HepG2 (cell line): ENCODE results near the gene INF2. TPM values are rescaled to one million over a fixed set of nuclear protein-coding genes. Genes with fewer than 3 reads are reported as not detected.

Experiments used
- ARNT ChIP-seq: fragments of 450-650 bp; IDR thresholded peaks from 2 replicates; pipeline ENCODE4 v1.6.1; 2017
- ATF7 ChIP-seq, 2 experiments: fragments of 450-650 bp in 1 of 2; sonication (generic) in 1 of 2; formaldehyde crosslinking in 1 of 2; IDR thresholded peaks; 2 replicates each; pipeline versions ENCODE4 v1.4.0 to v1.6.1; 2016 to 2020; ENCODE audit warnings: antibody characterized with exemption in 1 of 2, mild to moderate bottlenecking in 1 of 2, missing genetic modification reagents in 1 of 2
- HNRNPLL ChIP-seq: fragments of 200-400 bp; formaldehyde crosslinking; IDR thresholded peaks from 2 replicates; pipeline ENCODE4 v1.6.1; 2017; ENCODE audit warnings: mild to moderate bottlenecking, low read depth, low read length; ENCODE audit not compliant: poor library complexity, severe bottlenecking
- IKZF1 ChIP-seq: fragments of 450-650 bp; IDR thresholded peaks from 2 replicates; pipeline ENCODE4 v1.7.1; 2016
- KLF11 ChIP-seq: IDR thresholded peaks from 2 replicates; pipeline ENCODE4 v1.6.1; 2016; ENCODE audit warnings: missing compliant biosample characterization
- MATR3 ChIP-seq: sonication (generic); formaldehyde crosslinking; IDR thresholded peaks from 2 replicates; pipeline ENCODE4 v1.4.0; 2020; ENCODE audit warnings: missing genetic modification reagents
- MED13 ChIP-seq: sonication (generic); formaldehyde crosslinking; IDR thresholded peaks from 2 replicates; pipeline ENCODE4 v1.5.0; 2020; ENCODE audit warnings: missing genetic modification reagents
- RBM39 ChIP-seq: fragments of 200-400 bp; formaldehyde crosslinking; IDR thresholded peaks from one replicate; pipeline ENCODE4 v1.6.1; 2018; ENCODE audit warnings: antibody characterized with exemption, mild to moderate bottlenecking, low read depth, low read length; ENCODE audit not compliant: poor library complexity, severe bottlenecking
- RFXAP ChIP-seq: sonication (generic); formaldehyde crosslinking; IDR thresholded peaks from 2 replicates; pipeline ENCODE4 v1.4.0; 2020; ENCODE audit warnings: missing genetic modification reagents, borderline replicate concordance
- SALL1 ChIP-seq: sonication (generic); formaldehyde crosslinking; IDR thresholded peaks from 2 replicates; pipeline ENCODE4 v1.8.0; 2022; ENCODE audit warnings: mild to moderate bottlenecking, missing genetic modification reagents
- ZMYM4 ChIP-seq: sonication (generic); formaldehyde crosslinking; IDR thresholded peaks from 2 replicates; pipeline ENCODE4 v1.8.1; 2023; ENCODE audit warnings: mild to moderate bottlenecking, missing genetic modification reagents
- ZNF30 ChIP-seq: sonication (generic); formaldehyde crosslinking; IDR thresholded peaks from 2 replicates; pipeline ENCODE4 v1.5.0; 2020; ENCODE audit warnings: mild to moderate bottlenecking, missing genetic modification reagents
- ZNF33B ChIP-seq: sonication (generic); formaldehyde crosslinking; IDR thresholded peaks from 2 replicates; pipeline ENCODE4 v1.5.1; 2020; ENCODE audit warnings: mild to moderate bottlenecking, missing genetic modification reagents
- ZNF569 ChIP-seq: sonication (generic); formaldehyde crosslinking; IDR thresholded peaks from 2 replicates; pipeline ENCODE4 v1.5.0; 2020; ENCODE audit warnings: mild to moderate bottlenecking, missing genetic modification reagents, moderate library complexity, borderline replicate concordance
- ZNF674 ChIP-seq: sonication (generic); formaldehyde crosslinking; IDR thresholded peaks from 2 replicates; pipeline ENCODE4 v1.5.0; 2020; ENCODE audit warnings: low read depth, mild to moderate bottlenecking, missing genetic modification reagents
- polyA plus RNA-seq, 8 experiments: library from polyadenylated mRNA; depleted of rRNA in 3 of 8; stranded (reverse) in 7 of 8; unstranded in 1 of 8; fragments of >200 nt; fragmentation: Illumina TruSeq in 4 of 8; extraction: Trizol in 4 of 8; gene quantifications; 2 replicates each; pipeline versions ENCODE4 v1.2.1 to v1.2.3, GENCODE V29; 2011 to 2016; ENCODE audit warnings: low read depth in 4 of 8, missing spikeins in 1 of 8, mixed read lengths in 1 of 8; ENCODE audit not compliant: insufficient read depth in 1 of 8
- total RNA-seq, 5 experiments: library from RNA; depleted of rRNA; stranded (reverse); fragments of >200 nt; fragmentation: Illumina TruSeq; extraction: Trizol; gene quantifications; 2 replicates each; pipeline ENCODE4 v1.2.3, GENCODE V29; 2016; ENCODE audit warnings: low read depth in 1 of 5
- TF ChIP-seq, protein P1 (sequence below): sonication (generic); formaldehyde crosslinking; IDR thresholded peaks from 2 replicates; pipeline ENCODE4 v1.5.1; 2020; ENCODE audit warnings: missing genetic modification reagents, mild to moderate bottlenecking, borderline replicate concordance
- TF ChIP-seq, protein P2 (sequence below): IDR thresholded peaks from 2 replicates; pipeline ENCODE4 v1.6.1; 2016; ENCODE audit warnings: missing compliant biosample characterization, missing genetic modification reagents, borderline replicate concordance
- TF ChIP-seq, protein P3 (sequence below): sonication (generic); formaldehyde crosslinking; IDR thresholded peaks from 2 replicates; pipeline ENCODE4 v1.5.1; 2020; ENCODE audit warnings: mild to moderate bottlenecking, missing genetic modification reagents

INF2 gene
- total and polyA plus RNA-seq, 2 of the 13 experiments (the other 11 are each of a cell fraction or from before 2014, with no cell fraction given): 16.4 to 26.4 TPM

DNA sequence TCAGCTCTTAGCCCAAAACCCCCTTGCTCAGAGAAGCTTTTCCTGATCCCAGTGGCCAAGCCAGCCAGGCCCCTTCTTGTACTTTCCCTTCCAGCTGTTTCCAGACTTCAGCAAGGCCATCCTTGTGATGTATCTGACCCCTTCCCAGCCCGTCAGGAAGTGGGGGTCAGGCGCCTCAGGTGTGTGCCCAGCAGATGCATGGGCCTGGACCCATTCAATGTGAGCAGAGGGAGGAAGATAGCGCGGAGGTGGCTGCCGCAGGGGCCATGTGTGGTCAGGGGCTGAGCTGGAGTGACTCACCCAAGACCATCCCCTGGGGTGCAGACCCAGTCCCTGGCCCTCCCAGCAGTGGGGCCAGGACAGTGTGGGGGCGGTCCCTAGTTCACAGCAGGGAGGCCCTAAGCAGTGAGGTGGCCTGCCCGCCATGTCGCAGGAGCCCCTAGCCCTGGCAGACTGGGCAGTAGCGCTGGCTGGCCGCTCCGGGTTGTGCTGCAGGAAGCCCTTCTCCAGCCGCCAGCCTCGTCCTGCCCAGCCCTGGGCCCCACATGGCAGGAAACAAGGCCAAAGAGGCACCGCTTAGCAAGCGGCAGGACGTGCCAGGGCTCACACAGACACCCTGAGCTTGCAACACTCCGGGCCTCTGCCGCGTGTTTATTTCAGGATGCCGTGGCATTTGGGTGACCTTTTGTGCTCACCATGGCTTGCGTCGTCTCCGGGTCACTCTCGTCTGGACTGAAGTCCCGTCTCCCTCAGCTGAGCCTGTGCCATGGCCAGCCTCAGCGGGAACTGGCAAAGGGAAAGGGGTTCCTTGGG is 46.6 kb downstream of the INF2 start (continued):
- no peak for TF ChIP-seq MED13 (CRISPR knock-in tag)
- TF ChIP-seq ZNF569 (CRISPR knock-in tag): peak; percentile 50; the same call in 1 of the 2 replicates
- TF ChIP-seq ATF7 (IDR thresholded peaks at IDR 0.05): no peak
- no peak for TF ChIP-seq ATF7 (CRISPR knock-in tag; IDR thresholded peaks at IDR 0.05)
- no peak for TF ChIP-seq ZNF33B (CRISPR knock-in tag)
- TF ChIP-seq ZMYM4: peak; percentile 52; the same call in 1 of the 2 replicates
- TF ChIP-seq, protein P1, sequence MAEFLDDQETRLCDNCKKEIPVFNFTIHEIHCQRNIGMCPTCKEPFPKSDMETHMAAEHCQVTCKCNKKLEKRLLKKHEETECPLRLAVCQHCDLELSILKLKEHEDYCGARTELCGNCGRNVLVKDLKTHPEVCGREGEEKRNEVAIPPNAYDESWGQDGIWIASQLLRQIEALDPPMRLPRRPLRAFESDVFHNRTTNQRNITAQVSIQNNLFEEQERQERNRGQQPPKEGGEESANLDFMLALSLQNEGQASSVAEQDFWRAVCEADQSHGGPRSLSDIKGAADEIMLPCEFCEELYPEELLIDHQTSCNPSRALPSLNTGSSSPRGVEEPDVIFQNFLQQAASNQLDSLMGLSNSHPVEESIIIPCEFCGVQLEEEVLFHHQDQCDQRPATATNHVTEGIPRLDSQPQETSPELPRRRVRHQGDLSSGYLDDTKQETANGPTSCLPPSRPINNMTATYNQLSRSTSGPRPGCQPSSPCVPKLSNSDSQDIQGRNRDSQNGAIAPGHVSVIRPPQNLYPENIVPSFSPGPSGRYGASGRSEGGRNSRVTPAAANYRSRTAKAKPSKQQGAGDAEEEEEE (CRISPR knock-in tag): no peak
- no peak for TF ChIP-seq IKZF1
- TF ChIP-seq ZNF674 (CRISPR knock-in tag): 0 out of 2 replicates have a peak, but pooled peaks have one; percentile 21
- TF ChIP-seq, protein P2, sequence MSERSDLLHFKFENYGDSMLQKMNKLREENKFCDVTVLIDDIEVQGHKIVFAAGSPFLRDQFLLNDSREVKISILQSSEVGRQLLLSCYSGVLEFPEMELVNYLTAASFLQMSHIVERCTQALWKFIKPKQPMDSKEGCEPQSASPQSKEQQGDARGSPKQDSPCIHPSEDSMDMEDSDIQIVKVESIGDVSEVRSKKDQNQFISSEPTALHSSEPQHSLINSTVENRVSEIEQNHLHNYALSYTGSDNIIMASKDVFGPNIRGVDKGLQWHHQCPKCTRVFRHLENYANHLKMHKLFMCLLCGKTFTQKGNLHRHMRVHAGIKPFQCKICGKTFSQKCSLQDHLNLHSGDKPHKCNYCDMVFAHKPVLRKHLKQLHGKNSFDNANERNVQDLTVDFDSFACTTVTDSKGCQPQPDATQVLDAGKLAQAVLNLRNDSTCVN (CRISPR knock-in tag): peak; percentile 84; the same call in 1 of the 2 replicates
- peak; percentile 25 for TF ChIP-seq HNRNPLL
- peak; percentile 76; the same call in 1 of the 2 replicates for TF ChIP-seq KLF11 (CRISPR knock-in tag)
- TF ChIP-seq, protein P3, sequence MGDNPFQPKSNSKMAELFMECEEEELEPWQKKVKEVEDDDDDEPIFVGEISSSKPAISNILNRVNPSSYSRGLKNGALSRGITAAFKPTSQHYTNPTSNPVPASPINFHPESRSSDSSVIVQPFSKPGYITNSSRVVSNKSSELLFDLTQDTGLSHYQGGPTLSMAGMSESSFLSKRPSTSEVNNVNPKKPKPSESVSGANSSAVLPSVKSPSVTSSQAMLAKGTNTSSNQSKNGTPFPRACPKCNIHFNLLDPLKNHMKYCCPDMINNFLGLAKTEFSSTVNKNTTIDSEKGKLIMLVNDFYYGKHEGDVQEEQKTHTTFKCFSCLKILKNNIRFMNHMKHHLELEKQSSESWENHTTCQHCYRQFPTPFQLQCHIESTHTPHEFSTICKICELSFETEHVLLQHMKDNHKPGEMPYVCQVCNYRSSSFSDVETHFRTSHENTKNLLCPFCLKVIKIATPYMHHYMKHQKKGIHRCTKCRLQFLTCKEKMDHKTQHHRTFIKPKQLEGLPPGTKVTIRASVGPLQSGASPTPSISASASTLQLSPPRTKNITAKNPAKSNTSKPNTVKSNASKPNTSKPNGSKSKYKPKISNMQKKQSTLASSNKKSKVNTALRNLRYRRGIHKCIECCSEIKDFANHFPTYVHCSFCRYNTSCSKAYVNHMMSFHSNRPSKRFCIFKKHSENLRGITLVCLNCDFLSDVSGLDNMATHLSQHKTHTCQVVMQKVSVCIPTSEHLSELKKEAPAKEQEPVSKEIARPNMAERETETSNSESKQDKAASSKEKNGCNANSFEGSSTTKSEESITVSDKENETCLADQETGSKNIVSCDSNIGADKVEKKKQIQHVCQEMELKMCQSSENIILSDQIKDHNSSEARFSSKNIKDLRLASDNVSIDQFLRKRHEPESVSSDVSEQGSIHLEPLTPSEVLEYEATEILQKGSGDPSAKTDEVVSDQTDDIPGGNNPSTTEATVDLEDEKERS (CRISPR knock-in tag): 0 out of 2 replicates have a peak, but pooled peaks have one; percentile 60
- no peak for TF ChIP-seq ARNT
- no peak; the same call in 1 of the 2 replicates for TF ChIP-seq RFXAP (CRISPR knock-in tag)
- no peak for TF ChIP-seq ZNF30
- TF ChIP-seq SALL1 (CRISPR knock-in tag): peak; percentile 94
- TF ChIP-seq RBM39: no peak
- TF ChIP-seq MATR3: no peak
